Adipocyte (in vitro differentiated cells): Measurements from ENCODE around the gene PAQR8.

Experiments used
- DNase-seq: peaks from one replicate; pipeline ENCODE4 v3.0.0-alpha.2; 2015; ENCODE audit warnings: low read depth
- H3K27me3 ChIP-seq: replicated peaks from 2 replicates; pipeline ENCODE4 v1.7.0; 2013; ENCODE audit warnings: mild to moderate bottlenecking, low read length, moderate library complexity; ENCODE audit not compliant: control insufficient read depth, insufficient read depth
- H3K36me3 ChIP-seq: 2 replicates; pipeline ENCODE4 v1.7.0; 2013; ENCODE audit warnings: low read length, mild to moderate bottlenecking, moderate library complexity; ENCODE audit not compliant: control insufficient read depth, insufficient read depth, severe bottlenecking
- H3K4me1 ChIP-seq: 2 replicates; pipeline ENCODE4 v1.7.0; 2013; ENCODE audit warnings: mild to moderate bottlenecking, low read length, moderate library complexity; ENCODE audit not compliant: control insufficient read depth, insufficient read depth
- H3K4me3 ChIP-seq: 2 replicates; pipeline ENCODE4 v1.7.0; 2013; ENCODE audit warnings: mild to moderate bottlenecking, low read length, moderate library complexity
- H3K9ac ChIP-seq: 2 replicates; pipeline ENCODE4 v1.7.0; 2013; ENCODE audit warnings: mild to moderate bottlenecking, low read length, moderate library complexity
- H3K9me3 ChIP-seq: 2 replicates; pipeline ENCODE4 v1.7.0; 2013; ENCODE audit warnings: mild to moderate bottlenecking, low read length, moderate library complexity; ENCODE audit not compliant: control insufficient read depth

PAQR8 gene

GRCh38 chr6:52352239-52353018 lies 9.5 kb upstream of the PAQR8 start:
- H3K9ac ChIP-seq: no peak overlapping the region
- no peaks in the 10 kb centered on the region for H3K27me3 ChIP-seq
- peaks cover 10% of the 10 kb centered on the region for H3K4me1 ChIP-seq
- H3K9me3 ChIP-seq: no peaks in the 10 kb centered on the region
- DNase-seq: peak; percentile 86
- peak overlapping the region; percentile 55 for H3K4me3 ChIP-seq
- H3K36me3 ChIP-seq: no peaks in the 10 kb centered on the region

- no peaks in the 10 kb centered on the region for H3K36me3 ChIP-seq
- no peak overlapping the region for H3K4me3 ChIP-seq
- peaks cover 10% of the 10 kb centered on the region for H3K4me1 ChIP-seq
- no peaks in the 10 kb centered on the region for H3K27me3 ChIP-seq
- DNase-seq: no peak
- H3K9me3 ChIP-seq: no peaks in the 10 kb centered on the region
- H3K9ac ChIP-seq: no peak overlapping the region
These were observed 5.9 kb upstream of the PAQR8 start for GRCh38 chr6:52356017-52356416.

- no peak overlapping the region for H3K9ac ChIP-seq
- H3K9me3 ChIP-seq: no peaks in the 10 kb centered on the region
- no peak for DNase-seq
- H3K36me3 ChIP-seq: no peaks in the 10 kb centered on the region
- H3K27me3 ChIP-seq: no peaks in the 10 kb centered on the region
- H3K4me1 ChIP-seq: peaks cover 5% of the 10 kb centered on the region
- no peak overlapping the region for H3K4me3 ChIP-seq
These were observed 2.5 kb upstream of the PAQR8 start for GRCh38 chr6:52359403-52359802.

GRCh38 chr6:52360028-52360427 lies 1.9 kb upstream of the PAQR8 start:
- Histone ChIP-seq H3K4me1 (peaks cover 5% of the 10 kb centered on the region), H3K9me3 (no peaks in the 10 kb centered on the region), H3K27me3 (no peaks in the 10 kb centered on the region), H3K36me3 (no peaks in the 10 kb centered on the region), H3K4me3 (no peak overlapping the region), H3K9ac (no peak overlapping the region)
- no peak for DNase-seq

GRCh38 chr6:52360601-52361413 lies 1.1 kb upstream of the PAQR8 start:
- H3K9me3 ChIP-seq: no peaks in the 10 kb centered on the region
- H3K9ac ChIP-seq: peak overlapping the region; percentile 86
- H3K27me3 ChIP-seq: no peaks in the 10 kb centered on the region
- DNase-seq: peak; percentile 13
- no peaks in the 10 kb centered on the region for H3K36me3 ChIP-seq
- H3K4me1 ChIP-seq: peaks cover 5% of the 10 kb centered on the region
- peak overlapping the region; percentile 88 for H3K4me3 ChIP-seq

GRCh38 chr6:52361414-52361944 lies 472 bp upstream of the PAQR8 start:
- Histone ChIP-seq H3K9ac (peak overlapping the region; percentile 86), H3K36me3 (no peaks in the 10 kb centered on the region), H3K27me3 (no peaks in the 10 kb centered on the region), H3K4me1 (peaks cover 5% of the 10 kb centered on the region), H3K9me3 (no peaks in the 10 kb centered on the region), H3K4me3 (peak overlapping the region; percentile 88)
- DNase-seq: peak; percentile 55

GRCh38 chr6:52362443-52363227 lies 684 bp downstream of the PAQR8 start:
- H3K4me1 ChIP-seq: peaks cover 5% of the 10 kb centered on the region
- no peaks in the 10 kb centered on the region for H3K27me3 ChIP-seq
- no peaks in the 10 kb centered on the region for H3K9me3 ChIP-seq
- H3K4me3 ChIP-seq: peak overlapping the region; percentile 88
- DNase-seq: peak; percentile 50
- peak overlapping the region; percentile 86 for H3K9ac ChIP-seq
- H3K36me3 ChIP-seq: no peaks in the 10 kb centered on the region

GRCh38 chr6:52363228-52363867 lies 1.4 kb downstream of the PAQR8 start:
- Histone ChIP-seq H3K9ac (no peak overlapping the region), H3K4me3 (peak overlapping the region; percentile 88), H3K9me3 (no peaks in the 10 kb centered on the region), H3K27me3 (no peaks in the 10 kb centered on the region), H3K4me1 (peaks cover 5% of the 10 kb centered on the region), H3K36me3 (no peaks in the 10 kb centered on the region)
- peak; percentile 6 for DNase-seq

- DNase-seq: no peak
- Histone ChIP-seq H3K36me3 (no peaks in the 10 kb centered on the region), H3K4me1 (peaks cover 5% of the 10 kb centered on the region), H3K9me3 (no peaks in the 10 kb centered on the region), H3K9ac (no peak overlapping the region), H3K4me3 (no peak overlapping the region), H3K27me3 (no peaks in the 10 kb centered on the region)
These were observed 2.7 kb downstream of the PAQR8 start for GRCh38 chr6:52364480-52365166.

- no peak for DNase-seq
- peaks cover 5% of the 10 kb centered on the region for H3K4me1 ChIP-seq
- H3K9me3 ChIP-seq: no peaks in the 10 kb centered on the region
- no peak overlapping the region for H3K4me3 ChIP-seq
- no peaks in the 10 kb centered on the region for H3K36me3 ChIP-seq
- no peak overlapping the region for H3K9ac ChIP-seq
- H3K27me3 ChIP-seq: no peaks in the 10 kb centered on the region
These were observed 3.4 kb downstream of the PAQR8 start for GRCh38 chr6:52365317-52365716.
